GM23338 (cell line): ENCODE measurements around the gene PNPO.

Experiments
- CREB1 ChIP-seq: fragments of 250-450 bp; sonication (Bioruptor Pico); IDR thresholded peaks from 2 replicates; pipeline ENCODE4 v1.5.0; 2020; ENCODE audit warnings: low read depth, mild to moderate bottlenecking, moderate library complexity
- EZH2 ChIP-seq: fragments of 200-600 bp; sonication (generic); IDR thresholded peaks from one replicate; pipeline ENCODE4 v1.8.0; 2017; ENCODE audit warnings: antibody characterized with exemption, mild to moderate bottlenecking, low read depth; ENCODE audit not compliant: unreplicated experiment
- EZH2phosphoT487 ChIP-seq: fragments of 200-600 bp; sonication (generic); IDR thresholded peaks from one replicate; pipeline ENCODE4 v1.8.1; 2018; ENCODE audit warnings: antibody characterized with exemption; ENCODE audit not compliant: unreplicated experiment
- JUNB ChIP-seq: IDR thresholded peaks from one replicate; pipeline ENCODE4 v1.6.1; 2016; ENCODE audit warnings: antibody characterized with exemption; ENCODE audit not compliant: unreplicated experiment
- NANOG ChIP-seq: IDR thresholded peaks from 2 replicates; pipeline ENCODE4 v1.6.1; 2016; ENCODE audit warnings: antibody characterized with exemption, borderline replicate concordance
- POLR2AphosphoS5 ChIP-seq: IDR thresholded peaks from 2 replicates; pipeline ENCODE4 v1.6.1; 2016; ENCODE audit warnings: antibody characterized with exemption, low read depth
- STAT1 ChIP-seq: IDR thresholded peaks from one replicate; pipeline ENCODE4 v1.6.1; 2016; ENCODE audit warnings: antibody characterized with exemption; ENCODE audit not compliant: unreplicated experiment
- ZNF114 ChIP-seq: fragments of 250-450 bp; sonication (Bioruptor Pico); IDR thresholded peaks from 2 replicates; pipeline ENCODE4 v1.5.0; 2020; ENCODE audit warnings: mild to moderate bottlenecking, moderate library complexity
- ZNF331 ChIP-seq: fragments of 250-450 bp; sonication (Bioruptor Pico); IDR thresholded peaks from 2 replicates; pipeline ENCODE4 v1.5.0; 2020; ENCODE audit warnings: low read depth, mild to moderate bottlenecking, moderate library complexity
- TF ChIP-seq, protein P1 (sequence below): IDR thresholded peaks from one replicate; pipeline ENCODE4 v1.6.1; 2018; ENCODE audit warnings: antibody characterized with exemption; ENCODE audit not compliant: unreplicated experiment
- TF ChIP-seq, protein P2 (sequence below), 2 experiments: fragments of 200-600 bp in 1 of 2; sonication (generic) in 1 of 2; conservative IDR thresholded peaks; 2 replicates each; pipeline versions ENCODE4 v1.5.1 to v1.6.1; 2016 to 2017; ENCODE audit warnings: antibody characterized with exemption in 2 of 2, low read depth in 2 of 2, mild to moderate bottlenecking in 2 of 2, moderate library complexity in 1 of 2
- TF ChIP-seq, protein P3 (sequence below): IDR thresholded peaks from 2 replicates; pipeline ENCODE4 v1.6.1; 2016; ENCODE audit warnings: antibody characterized with exemption

DNA sequence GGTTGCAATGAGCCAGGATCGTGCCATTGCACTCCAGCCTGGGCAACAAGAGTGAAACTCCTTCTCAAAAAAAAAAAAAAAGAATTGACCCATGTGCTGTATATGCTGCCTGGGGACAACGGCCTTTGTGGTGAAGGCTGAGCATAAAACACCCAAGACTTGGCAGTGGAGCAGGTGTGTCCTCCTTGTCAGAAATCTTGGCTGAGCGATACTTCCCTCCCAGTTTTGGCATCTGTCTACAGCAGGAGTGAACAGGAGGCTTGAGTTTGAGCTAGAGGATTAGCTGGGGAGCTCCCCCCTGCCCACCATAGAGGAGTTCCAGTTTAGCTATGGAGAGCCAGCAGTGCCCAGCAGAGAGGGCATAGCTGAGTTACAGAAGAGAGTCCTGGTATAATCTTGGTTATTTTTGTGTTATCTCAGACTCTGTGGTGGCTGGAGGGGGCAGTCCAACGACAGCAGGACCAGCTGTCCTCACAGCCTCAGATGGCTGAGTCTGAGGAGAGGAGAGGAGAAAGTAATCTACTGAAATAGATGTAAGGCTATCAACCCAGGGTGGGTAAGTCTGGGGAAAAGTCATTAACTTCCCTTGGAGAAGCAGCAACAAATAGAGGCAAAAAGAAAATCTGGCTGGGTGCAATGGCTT is 26.9 kb upstream of the PNPO start:
- no peak for TF ChIP-seq POLR2AphosphoS5
- TF ChIP-seq, protein P1, sequence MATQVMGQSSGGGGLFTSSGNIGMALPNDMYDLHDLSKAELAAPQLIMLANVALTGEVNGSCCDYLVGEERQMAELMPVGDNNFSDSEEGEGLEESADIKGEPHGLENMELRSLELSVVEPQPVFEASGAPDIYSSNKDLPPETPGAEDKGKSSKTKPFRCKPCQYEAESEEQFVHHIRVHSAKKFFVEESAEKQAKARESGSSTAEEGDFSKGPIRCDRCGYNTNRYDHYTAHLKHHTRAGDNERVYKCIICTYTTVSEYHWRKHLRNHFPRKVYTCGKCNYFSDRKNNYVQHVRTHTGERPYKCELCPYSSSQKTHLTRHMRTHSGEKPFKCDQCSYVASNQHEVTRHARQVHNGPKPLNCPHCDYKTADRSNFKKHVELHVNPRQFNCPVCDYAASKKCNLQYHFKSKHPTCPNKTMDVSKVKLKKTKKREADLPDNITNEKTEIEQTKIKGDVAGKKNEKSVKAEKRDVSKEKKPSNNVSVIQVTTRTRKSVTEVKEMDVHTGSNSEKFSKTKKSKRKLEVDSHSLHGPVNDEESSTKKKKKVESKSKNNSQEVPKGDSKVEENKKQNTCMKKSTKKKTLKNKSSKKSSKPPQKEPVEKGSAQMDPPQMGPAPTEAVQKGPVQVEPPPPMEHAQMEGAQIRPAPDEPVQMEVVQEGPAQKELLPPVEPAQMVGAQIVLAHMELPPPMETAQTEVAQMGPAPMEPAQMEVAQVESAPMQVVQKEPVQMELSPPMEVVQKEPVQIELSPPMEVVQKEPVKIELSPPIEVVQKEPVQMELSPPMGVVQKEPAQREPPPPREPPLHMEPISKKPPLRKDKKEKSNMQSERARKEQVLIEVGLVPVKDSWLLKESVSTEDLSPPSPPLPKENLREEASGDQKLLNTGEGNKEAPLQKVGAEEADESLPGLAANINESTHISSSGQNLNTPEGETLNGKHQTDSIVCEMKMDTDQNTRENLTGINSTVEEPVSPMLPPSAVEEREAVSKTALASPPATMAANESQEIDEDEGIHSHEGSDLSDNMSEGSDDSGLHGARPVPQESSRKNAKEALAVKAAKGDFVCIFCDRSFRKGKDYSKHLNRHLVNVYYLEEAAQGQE, result no peak
- TF ChIP-seq, protein P2, sequence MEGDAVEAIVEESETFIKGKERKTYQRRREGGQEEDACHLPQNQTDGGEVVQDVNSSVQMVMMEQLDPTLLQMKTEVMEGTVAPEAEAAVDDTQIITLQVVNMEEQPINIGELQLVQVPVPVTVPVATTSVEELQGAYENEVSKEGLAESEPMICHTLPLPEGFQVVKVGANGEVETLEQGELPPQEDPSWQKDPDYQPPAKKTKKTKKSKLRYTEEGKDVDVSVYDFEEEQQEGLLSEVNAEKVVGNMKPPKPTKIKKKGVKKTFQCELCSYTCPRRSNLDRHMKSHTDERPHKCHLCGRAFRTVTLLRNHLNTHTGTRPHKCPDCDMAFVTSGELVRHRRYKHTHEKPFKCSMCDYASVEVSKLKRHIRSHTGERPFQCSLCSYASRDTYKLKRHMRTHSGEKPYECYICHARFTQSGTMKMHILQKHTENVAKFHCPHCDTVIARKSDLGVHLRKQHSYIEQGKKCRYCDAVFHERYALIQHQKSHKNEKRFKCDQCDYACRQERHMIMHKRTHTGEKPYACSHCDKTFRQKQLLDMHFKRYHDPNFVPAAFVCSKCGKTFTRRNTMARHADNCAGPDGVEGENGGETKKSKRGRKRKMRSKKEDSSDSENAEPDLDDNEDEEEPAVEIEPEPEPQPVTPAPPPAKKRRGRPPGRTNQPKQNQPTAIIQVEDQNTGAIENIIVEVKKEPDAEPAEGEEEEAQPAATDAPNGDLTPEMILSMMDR (conservative IDR thresholded peaks at IDR 0.05; ENCODE audit: low read depth in 2 of 2), result no peak
- no peak for TF ChIP-seq EZH2
- no peak for TF ChIP-seq CREB1
- TF ChIP-seq NANOG, result no peak
- no peak for TF ChIP-seq EZH2phosphoT487
- TF ChIP-seq JUNB, result no peak
- TF ChIP-seq STAT1, result no peak
- TF ChIP-seq ZNF114 (CRISPR knock-in tag), result no peak
- TF ChIP-seq, protein P3, sequence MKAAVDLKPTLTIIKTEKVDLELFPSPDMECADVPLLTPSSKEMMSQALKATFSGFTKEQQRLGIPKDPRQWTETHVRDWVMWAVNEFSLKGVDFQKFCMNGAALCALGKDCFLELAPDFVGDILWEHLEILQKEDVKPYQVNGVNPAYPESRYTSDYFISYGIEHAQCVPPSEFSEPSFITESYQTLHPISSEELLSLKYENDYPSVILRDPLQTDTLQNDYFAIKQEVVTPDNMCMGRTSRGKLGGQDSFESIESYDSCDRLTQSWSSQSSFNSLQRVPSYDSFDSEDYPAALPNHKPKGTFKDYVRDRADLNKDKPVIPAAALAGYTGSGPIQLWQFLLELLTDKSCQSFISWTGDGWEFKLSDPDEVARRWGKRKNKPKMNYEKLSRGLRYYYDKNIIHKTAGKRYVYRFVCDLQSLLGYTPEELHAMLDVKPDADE, result no peak
- no peak for TF ChIP-seq ZNF331 (CRISPR knock-in tag)
